Stimulated activated naive CD8-positive, alpha-beta T cell treated with anti-CD3 and anti-CD28 coated beads, Interleukin-15, Interleukin-2, amounts not matched to agents 100 U/mL and 50 U/mL, for 24 hours (primary cell): ENCODE measurements around the gene TRAK2.
A peak's percentile ranks its signal among the peaks of the same experiment; 100 is the strongest.
"Not testable (repeated sequence)": the region's sequence is repeated elsewhere in the genome, so short reads cannot be mapped to it uniquely, and the experiment has no call there.

Source experiments
- ATAC-seq: fragments of 150-1000 bp; cut with Tn5 transposase; one replicate; pipeline ENCODE4 v1.10.0; 2021
- DNase-seq: peaks from one replicate; pipeline ENCODE4 v3.0.0; 2021

The TRAK2 gene

GRCh38 chr2:201451292-201452057 lies at the start of gene TRAK2, which contains the start of gene STRADB:
Gene TRAK2 (minus strand): TSS chr2:201451458. CDS start chr2:201420507, 30,951 bp downstream.
Gene STRADB (plus strand): TSS chr2:201451740. CDS start chr2:201454841, 3,101 bp downstream.
- ATAC-seq (peak; percentile 92), DNase-seq (peak; percentile 95)

DNA sequence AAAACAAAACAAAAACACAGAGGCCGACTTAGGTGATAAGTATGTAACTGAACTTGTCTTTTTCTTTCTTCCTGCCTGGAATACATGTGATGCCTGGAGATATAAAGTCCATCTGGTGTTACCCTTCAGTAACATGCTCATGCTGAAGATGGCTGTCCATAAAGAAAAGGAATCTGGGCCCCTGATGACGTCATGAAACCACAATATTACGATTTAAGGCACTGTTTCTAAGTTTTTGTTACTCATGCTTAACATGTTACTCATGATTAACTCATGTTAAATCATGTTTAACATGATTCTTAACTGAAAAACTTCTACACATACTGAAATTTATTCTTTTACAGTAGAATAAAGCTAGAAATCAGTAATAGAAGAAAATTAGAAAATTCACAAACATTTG lies 49.3 kb upstream of the TRAK2 start:
- ATAC-seq, result no peak
- DNase-seq, result no peak

DNA sequence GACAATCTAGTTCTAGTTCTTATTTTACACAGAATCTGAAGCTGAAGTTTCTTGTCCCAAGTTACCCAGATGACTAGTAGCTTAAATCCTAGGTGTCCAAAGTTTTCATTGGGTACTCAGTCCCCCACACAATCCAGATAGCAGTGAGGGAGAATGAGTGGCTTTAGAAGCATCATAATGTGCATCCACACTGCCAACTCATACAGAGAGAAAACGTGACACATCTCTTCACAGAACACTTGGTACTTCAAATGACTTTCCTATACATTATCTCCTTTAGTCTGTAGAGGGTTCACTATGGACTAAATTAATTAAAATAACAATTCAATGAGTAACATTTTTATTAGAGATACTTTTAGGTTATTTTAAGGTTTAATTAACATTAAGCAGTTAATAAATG lies 45.5 kb upstream of the TRAK2 start:
- DNase-seq (no peak), ATAC-seq (no peak)

DNA sequence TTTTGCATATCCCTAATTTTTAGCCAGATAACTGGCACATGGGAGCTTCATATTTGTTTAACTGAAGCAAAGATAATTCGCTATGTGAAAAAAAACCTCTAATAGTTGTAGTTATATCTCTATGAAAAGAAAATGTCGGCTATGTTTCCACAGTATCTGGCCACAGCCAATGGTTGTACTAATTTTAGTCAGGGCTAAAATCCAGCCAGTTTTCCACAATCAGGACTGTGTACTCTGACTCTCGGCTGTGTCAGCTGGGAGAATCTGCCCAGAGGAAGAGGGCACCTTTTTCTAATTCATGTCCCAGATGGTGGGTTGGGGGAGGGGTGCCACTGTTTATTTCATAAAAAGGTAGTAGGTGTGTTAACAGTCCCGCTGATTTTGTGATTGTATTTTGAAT lies 39.0 kb upstream of the TRAK2 start:
- ATAC-seq (no peak), DNase-seq (no peak)

DNA sequence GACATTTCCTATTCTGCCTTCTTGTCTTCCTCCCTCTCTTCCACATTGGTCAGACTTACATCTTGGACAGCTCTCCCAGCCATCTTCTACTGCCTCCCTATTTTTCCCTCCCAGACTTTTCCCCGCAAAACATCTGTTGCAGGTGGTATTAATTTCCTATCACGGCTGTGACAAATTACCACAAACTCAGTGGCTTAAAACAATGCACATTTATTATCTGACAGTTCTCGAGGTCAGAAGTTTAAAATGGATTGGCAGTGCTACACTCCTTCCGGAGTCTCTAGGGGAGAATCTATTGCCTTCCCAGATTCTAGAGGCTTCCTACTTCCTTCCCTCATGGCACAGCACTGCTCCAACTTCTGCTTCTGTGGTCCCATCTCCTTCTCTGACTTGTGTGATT lies 33.5 kb upstream of the TRAK2 start:
- ATAC-seq (no peak), DNase-seq (no peak)

- DNase-seq, ATAC-seq: not testable (repeated sequence)
Observed at GRCh38 chr2:201483758-201484157, 32.5 kb upstream of the TRAK2 start.

DNA sequence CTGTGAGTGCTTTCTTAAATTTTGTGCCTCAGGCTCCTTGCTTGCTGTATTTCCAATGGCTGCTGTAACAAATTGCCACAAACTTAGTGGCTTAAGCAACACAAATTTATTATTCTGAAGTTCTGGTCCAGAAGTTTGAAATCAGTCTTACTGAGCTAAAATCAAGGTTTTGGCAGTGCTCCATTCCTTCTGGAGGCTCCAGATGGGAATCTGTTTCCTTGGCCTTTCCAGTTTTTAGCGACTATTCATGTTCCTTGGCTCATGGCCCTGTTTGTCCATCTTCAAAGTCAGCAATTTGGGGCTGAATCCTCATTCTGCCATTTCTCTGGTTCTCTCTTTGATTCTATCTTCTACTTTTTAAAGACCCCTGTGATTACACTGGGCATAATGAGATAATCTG lies 32.1 kb upstream of the TRAK2 start:
- ATAC-seq (no peak), DNase-seq (no peak)

- DNase-seq (no peak), ATAC-seq (no peak)
Observed at GRCh38 chr2:201482543-201482942, 31.3 kb upstream of the TRAK2 start.

DNA sequence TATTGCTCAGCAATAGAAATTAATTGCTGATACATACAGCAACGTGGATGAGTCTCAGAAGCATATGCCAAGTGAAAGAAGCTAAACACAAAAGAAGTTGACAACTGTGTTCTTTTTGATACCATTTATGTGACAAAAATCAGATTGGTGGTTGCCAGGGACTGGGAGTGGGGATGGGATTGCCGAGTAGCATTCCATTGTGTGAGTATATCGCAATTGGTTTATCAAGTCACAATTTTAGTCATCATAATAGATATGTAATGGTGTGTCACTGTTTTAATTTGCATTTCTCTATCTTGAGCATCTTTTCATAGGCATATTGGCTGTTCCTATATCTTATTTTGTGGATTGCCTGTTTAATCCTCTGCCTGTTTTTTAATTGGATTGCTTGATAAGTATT lies 21.2 kb upstream of the TRAK2 start:
- no peak for ATAC-seq
- no peak for DNase-seq

DNA sequence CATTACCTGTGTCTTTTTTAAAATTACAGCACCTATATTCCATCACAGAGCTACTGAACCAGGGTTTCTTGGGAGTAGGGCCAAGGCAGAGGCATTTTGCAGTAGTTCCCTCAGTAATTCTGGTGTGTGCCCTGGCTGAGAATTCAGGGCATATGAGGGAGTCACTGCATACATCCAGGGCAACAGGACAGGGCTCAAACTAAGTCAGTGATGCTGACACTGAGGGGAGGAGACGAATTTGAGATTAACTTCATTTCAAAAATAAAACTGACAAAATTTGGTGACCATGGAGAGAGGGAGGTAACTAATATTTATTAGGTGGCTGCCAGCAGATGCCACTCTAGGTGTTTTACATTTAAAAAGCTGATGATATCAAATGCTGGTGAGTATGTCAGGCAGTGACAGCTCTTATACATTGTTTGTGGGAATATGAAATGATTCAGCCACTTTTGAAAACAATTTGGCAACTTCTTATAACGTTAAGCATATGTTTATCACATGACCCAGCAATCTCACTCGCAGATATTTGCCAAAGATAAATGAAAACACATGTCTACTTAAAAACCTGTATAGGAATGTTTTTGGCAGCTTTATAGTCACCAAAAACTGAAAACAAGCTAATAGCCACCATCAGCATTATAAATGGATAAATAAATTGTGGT lies 20.6 kb upstream of the TRAK2 start:
- ATAC-seq, result no peak
- DNase-seq, result no peak

DNA sequence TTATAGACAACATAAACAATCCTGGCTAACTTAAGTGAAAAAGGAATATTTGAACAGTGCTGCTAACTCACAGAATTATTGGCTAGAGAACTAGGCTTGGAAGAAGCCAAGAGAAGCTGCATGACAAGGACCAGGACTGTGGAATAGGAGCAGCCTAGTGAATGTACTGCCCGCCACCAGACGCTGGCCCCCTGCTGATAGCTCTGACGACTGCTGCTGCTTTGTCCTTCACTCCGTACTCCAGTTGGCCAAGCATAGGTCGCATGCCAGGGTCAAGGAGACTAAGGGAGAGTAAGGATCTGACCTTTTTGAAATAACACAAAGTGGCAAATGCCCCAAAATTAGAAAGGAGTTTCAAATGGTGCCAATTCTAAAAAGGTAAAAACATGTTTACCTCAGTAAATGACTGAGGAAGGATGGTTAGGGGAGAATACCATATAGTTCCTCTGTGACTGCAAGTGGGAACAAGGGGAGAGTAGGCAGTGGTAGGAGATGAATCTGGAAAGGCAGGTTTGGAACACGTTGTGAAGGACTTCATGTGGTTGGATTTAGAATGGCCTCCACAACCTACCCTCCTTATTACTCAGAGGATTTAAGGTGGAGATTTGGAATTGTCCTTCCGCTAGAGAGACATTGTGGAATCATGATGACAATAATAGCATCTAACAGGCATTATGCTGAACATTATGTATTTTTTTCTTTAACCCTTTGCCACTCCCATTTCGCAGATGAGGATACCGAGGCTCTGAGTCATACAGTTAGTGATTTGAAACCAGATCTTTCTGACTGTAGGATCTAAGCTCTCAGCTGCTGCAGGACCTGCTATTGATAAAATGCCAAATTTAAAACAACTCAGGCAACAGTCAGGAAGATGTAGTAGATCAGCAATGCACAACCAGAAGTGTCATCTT lies 19.8 kb upstream of the TRAK2 start:
- DNase-seq, result no peak
- ATAC-seq, result no peak

DNA sequence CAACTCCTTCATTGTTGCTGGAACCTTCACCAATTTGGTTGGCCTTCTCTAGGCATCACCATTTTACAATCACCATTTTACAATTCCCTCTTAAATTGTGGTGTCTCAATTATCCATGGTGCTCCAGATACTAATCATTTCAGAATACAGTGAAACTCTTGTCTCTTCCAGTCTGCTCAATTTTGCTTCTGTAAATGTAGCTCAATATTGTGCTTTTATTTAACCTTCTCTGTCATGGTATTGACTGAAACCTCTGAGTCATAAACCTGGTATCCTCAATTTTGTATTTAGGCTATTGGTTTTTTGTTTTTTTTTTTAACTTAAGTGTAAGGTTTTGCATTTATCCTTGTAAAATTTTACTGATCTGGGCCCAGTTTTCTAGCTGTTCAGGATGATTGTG lies 16.4 kb upstream of the TRAK2 start:
- DNase-seq (no peak), ATAC-seq (no peak)

DNA sequence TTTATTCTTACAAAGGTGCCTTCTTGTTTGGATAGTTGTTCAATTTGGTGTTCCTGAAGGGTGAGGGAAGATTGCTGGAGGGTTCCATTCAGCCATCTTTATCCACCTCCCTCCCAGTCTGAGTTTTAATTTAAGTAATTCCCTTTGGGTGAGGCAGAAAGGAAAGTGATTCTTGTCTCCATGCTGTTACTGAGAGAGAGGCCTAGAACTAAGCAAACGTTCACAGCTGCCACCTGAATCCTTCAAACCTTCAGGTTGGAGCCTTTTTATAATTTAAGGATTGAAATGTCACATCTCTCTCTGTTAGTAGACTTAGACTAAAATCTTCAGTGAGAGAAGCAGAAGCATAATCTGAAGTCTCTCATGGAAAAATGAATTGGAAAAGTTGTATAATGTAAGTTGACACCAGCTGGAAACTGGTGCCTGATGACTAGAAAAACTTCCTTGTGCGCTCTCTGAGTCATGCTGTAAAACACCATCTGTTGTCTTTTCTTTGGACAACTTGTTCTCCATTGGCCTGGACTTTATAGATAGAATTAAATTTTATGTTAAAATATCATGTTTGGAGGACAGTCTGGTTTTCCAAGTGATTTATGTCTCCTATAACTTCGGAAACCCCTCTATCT lies 14.9 kb upstream of the TRAK2 start:
- DNase-seq, result no peak
- no peak for ATAC-seq

- no peak for DNase-seq
- ATAC-seq, result no peak
Observed at GRCh38 chr2:201465524-201465971, 14.3 kb upstream of the TRAK2 start.

DNA sequence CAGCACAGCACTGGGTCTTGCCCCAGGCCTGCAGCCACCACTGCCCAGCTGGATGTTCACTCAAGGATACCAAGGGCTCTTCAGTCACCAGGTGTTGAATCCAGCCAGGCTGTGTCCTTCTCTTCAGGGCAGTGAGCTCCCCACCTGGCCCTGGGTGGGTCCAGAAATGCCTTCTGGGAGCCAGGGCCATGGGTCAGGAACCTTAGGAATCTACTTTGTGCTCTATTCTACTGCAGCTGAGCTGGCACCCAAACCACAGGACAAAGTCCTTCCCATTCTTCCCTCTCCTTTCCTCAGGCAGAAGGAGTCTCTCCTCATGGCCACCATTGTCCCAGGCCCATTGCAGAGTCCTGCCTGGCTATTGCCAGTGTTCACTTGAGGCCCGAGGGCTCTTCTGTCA lies 13.3 kb upstream of the TRAK2 start:
- ATAC-seq, result no peak
- DNase-seq, result no peak

GRCh38 chr2:201460532-201460931 lies 9.3 kb upstream of the TRAK2 start:
- DNase-seq, result no peak

DNA sequence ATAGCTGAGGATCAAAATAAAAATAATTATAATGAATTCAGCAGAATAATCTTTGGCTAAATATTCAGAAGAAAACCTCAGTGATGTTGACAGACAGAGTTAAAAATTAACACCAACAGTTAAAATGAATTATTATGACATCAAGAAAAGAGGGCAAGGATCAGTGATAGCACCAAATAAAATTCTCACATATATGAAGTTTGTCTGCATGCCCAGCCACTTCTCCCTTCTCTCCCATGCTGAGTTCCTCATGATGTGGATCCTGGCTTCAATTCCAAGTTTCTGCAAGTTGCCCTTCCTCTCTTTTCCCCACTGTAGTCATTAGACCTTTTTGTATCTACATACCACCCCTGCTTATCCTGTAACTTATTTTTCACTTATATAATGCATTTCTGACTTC lies 7.1 kb upstream of the TRAK2 start:
- ATAC-seq, result no peak

More at GRCh38 chr2:201460532-201460931, 9.3 kb upstream of the TRAK2 start:
- ATAC-seq, result no peak

DNA sequence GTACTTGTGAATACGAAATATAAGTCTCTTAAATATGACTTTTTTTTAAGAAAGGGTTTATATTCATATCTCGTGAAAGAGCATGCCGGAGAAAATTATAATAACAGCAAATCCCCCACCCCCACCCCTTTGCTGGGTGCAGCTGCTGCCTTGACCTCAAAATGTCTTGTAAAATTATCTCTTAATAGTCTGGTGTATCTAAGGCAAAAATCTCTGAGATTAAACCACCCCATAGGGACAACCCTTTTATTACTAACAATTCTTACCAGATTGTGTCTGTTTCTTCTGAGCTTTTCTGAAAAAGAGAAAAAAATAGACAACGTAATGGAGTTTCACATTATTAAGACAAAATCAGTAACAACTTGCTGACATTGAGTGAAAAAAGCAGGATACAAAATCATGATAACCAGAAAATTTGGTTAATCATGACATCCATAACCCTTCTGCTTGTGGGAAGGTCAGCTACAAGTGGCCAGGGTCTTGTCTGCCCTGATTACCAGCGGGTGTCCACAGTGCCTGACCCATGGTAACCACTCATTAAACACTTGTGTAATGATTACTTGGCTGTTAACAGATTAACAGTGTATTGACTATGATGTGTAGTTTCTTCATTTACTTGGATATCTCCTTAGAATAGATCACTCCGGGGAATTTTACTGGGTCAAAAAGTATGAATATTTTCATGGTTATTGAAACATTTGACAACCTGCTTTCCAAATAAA lies 1.8 kb upstream of the TRAK2 start:
- no peak for ATAC-seq
- DNase-seq, result no peak

More for the DNA sequence above, 7.1 kb upstream of the TRAK2 start:
- no peak for DNase-seq

DNA sequence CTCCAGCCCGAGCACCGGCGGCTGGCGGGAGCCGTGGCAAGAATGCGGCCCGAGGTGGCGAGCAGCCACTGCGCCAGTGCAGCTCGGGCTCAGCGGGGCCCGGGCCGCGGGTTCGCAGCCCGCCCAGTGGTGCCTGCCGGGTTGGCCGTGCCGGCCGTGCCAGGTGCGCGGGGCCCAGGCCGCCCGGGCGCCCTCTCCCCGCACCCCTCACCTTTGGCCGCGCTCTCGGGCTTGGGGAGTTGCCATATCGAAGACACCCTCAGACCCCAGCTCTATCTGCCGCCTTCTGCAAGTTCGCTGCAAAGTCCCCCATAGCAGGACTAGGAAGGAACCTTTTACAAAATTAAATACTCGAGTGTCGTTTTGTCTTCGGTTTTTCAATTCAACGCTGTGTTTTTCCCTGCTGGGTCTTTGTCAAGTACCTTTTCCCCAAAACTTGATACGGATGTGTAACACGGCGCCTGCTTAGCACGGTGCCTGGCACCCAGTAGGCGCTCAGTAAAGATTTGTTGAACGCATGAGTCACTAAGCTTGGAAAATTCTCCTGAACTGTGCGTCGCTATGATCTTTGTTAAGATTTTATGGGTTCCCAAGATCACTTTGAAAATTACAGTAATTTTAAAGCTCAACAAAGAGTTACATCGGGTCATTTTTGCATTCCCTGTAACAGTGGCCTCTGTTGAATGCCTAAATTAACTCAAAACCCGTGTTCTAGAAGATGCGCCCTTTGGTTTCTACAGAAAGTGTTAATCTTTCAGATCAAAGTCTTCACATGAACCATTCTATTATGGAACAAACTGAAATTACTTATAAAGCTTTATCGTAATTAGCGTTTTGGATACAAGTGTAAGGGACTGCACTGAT lies 1.0 kb upstream of the TRAK2 start:
- DNase-seq (no peak), ATAC-seq (peak; percentile 12)

GRCh38 chr2:201450954-201451291 lies 335 bp downstream of the TRAK2 start:
- ATAC-seq (peak; percentile 19), DNase-seq (no peak)

DNA sequence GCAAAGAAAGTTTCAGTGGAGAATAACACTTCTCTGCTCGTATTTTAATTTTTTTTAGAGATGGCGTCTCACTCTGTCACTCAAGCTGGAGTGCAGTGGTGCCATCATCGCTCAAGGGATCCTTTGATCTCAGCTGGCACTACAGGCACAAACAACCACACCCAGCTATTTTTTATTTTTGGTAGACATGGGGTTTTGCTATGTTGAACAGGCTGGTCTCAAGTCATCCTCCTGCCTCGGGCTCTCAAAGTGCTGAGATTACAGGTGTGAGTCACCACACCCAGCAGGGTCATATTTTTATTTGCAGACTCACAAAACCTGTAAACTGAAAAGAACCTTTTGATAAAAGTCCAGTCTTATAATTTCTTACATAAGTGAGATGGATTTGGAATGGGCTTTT lies 2.6 kb downstream of the TRAK2 start:
- ATAC-seq, result no peak
- DNase-seq, result no peak
